Lower leg skin (tissue), 4 donors: ENCODE data around the gene CNTRL. TPM values are rescaled to one million over a fixed set of nuclear protein-coding genes. Genes with fewer than 3 reads are reported as not detected.

Source experiments
- DNase-seq, 2 donors: peaks; one replicate each; pipeline ENCODE4 v3.0.0-alpha.2; 2019; ENCODE audit warnings: low spot score in 2 of 2
- H3K4me3 ChIP-seq: fragments of 200-600 bp; sonication (generic); 2 replicates; pipeline ENCODE4 v1.5.1; 2017; ENCODE audit warnings: mild to moderate bottlenecking, low read depth; ENCODE audit not compliant: poor library complexity, severe bottlenecking
- POLR2A ChIP-seq, 2 donors: fragments of 450-650 bp; IDR thresholded peaks; one replicate each; pipeline ENCODE4 v1.6.1; 2016 to 2017; ENCODE audit warnings: antibody characterized with exemption in 2 of 2, mild to moderate bottlenecking in 1 of 2, moderate library complexity in 1 of 2
- WGBS, 2 donors: methylation state at CpG; one replicate each; pipeline ENCODE4 v1.1.5; 2018; 5-methylcytosine and 5-hydroxymethylcytosine counted together
- intact Hi-C: fragments of 100-400 bp; cut with DNase I; formaldehyde crosslinking; loops from one replicate; pipeline ENCODE4 v1.15.0; 2023; ENCODE audit warnings: low total_unique reads
- total RNA-seq, 4 donors: library from RNA; depleted of rRNA; stranded (reverse); fragments of >200 nt; gene quantifications; one replicate each; pipeline ENCODE4 v1.1.0, GENCODE V29; 2016
- TF ChIP-seq, protein P1 (sequence below), 3 donors: fragments of 450-650 bp; IDR thresholded peaks; one replicate each; pipeline ENCODE4 v1.5.1; 2016; ENCODE audit warnings: antibody characterized with exemption in 3 of 3, mild to moderate bottlenecking in 3 of 3, moderate library complexity in 2 of 3

CNTRL gene
- total RNA-seq, 4 donors from 2014 or later: 7.7 to 11.4 (median 9.0) TPM

GRCh38 chr9:121179930-121180681 is 105.4 kb downstream of the CNTRL start:
- no peak overlapping the region for H3K4me3 ChIP-seq
- DNase-seq: no peak
- TF ChIP-seq POLR2A (IDR thresholded peaks at IDR 0.05): no peak
- TF ChIP-seq, protein P1, sequence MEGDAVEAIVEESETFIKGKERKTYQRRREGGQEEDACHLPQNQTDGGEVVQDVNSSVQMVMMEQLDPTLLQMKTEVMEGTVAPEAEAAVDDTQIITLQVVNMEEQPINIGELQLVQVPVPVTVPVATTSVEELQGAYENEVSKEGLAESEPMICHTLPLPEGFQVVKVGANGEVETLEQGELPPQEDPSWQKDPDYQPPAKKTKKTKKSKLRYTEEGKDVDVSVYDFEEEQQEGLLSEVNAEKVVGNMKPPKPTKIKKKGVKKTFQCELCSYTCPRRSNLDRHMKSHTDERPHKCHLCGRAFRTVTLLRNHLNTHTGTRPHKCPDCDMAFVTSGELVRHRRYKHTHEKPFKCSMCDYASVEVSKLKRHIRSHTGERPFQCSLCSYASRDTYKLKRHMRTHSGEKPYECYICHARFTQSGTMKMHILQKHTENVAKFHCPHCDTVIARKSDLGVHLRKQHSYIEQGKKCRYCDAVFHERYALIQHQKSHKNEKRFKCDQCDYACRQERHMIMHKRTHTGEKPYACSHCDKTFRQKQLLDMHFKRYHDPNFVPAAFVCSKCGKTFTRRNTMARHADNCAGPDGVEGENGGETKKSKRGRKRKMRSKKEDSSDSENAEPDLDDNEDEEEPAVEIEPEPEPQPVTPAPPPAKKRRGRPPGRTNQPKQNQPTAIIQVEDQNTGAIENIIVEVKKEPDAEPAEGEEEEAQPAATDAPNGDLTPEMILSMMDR (IDR thresholded peaks at IDR 0.05): no peak
- intact Hi-C loops: no loop called here
- 72 to 81% methylated on average over 3 of the region's 3 CpGs for WGBS, 2 donors

- DNase-seq: no peak
- intact Hi-C loops: no loop called here
- WGBS, 2 donors: 62 to 64% methylated on average over 3 of the region's 3 CpGs
- H3K4me3 ChIP-seq: no peak overlapping the region
- TF ChIP-seq, protein P1 (IDR thresholded peaks at IDR 0.05): no peak
- TF ChIP-seq POLR2A (IDR thresholded peaks at IDR 0.05): no peak
Observed at GRCh38 chr9:121182101-121182836, 107.5 kb downstream of the CNTRL start.

DNA sequence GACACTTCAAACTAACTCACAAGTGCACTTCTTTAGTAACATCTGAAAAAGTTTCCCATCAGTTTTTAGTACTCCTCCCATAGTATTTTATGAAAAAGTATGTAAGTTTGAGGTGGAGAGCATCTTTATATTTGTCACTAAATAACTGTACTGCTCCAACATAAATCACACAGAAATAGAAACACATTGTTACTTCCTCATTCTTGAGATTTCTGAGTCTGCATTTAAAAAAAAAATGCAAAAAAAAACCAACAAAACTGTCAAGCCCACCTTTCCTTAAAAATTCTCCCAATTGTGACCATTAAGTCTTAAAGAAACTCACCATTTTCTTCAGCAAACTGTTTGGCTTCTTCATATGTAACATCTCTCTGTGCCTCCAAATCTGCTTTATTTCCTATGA is 108.2 kb downstream of the CNTRL start:
- no peak overlapping the region for H3K4me3 ChIP-seq
- intact Hi-C loops: no loop called here
- TF ChIP-seq, protein P1 (IDR thresholded peaks at IDR 0.05): no peak
- no peak for TF ChIP-seq POLR2A (IDR thresholded peaks at IDR 0.05)
- DNase-seq: no peak

GRCh38 chr9:121183666-121184423 is 109.1 kb downstream of the CNTRL start:
- WGBS, 2 donors: 73 to 82% methylated on average over 3 of the region's 3 CpGs
- intact Hi-C loops: no loop called here
- DNase-seq: no peak
- H3K4me3 ChIP-seq: no peak overlapping the region
- TF ChIP-seq, protein P1 (IDR thresholded peaks at IDR 0.05): no peak
- TF ChIP-seq POLR2A (IDR thresholded peaks at IDR 0.05): no peak

GRCh38 chr9:121184463-121184862 is 109.7 kb downstream of the CNTRL start:
- DNase-seq: no peak
- no peak for TF ChIP-seq POLR2A (IDR thresholded peaks at IDR 0.05)
- TF ChIP-seq, protein P1 (IDR thresholded peaks at IDR 0.05): no peak
- H3K4me3 ChIP-seq: no peak overlapping the region
- intact Hi-C loops: no loop called here
